Ishikawa (cell line): ENCODE measurements around the gene ALX3.

ENCODE experiments used
- CEBPB ChIP-seq: IDR thresholded peaks from 2 replicates; pipeline ENCODE4 v1.6.1; 2012
- CREB1 ChIP-seq: IDR thresholded peaks from 2 replicates; pipeline ENCODE4 v1.6.1; 2012; ENCODE audit warnings: low read depth
- EGR1 ChIP-seq: IDR thresholded peaks from 2 replicates; pipeline ENCODE4 v1.6.1; 2012
- EP300 ChIP-seq: IDR thresholded peaks from 2 replicates; pipeline ENCODE4 v1.6.1; 2012; ENCODE audit warnings: borderline replicate concordance
- FOXM1 ChIP-seq: IDR thresholded peaks from 2 replicates; pipeline ENCODE4 v1.6.1; 2012; ENCODE audit warnings: low read depth, borderline replicate concordance
- MAX ChIP-seq: IDR thresholded peaks from 2 replicates; pipeline ENCODE4 v1.6.1; 2012
- NFIC ChIP-seq: IDR thresholded peaks from 2 replicates; pipeline ENCODE4 v1.6.1; 2012
- RAD21 ChIP-seq: IDR thresholded peaks from 2 replicates; pipeline ENCODE4 v1.6.1; 2012; ENCODE audit warnings: low read depth
- REST ChIP-seq: IDR thresholded peaks from 2 replicates; pipeline ENCODE4 v1.6.1; 2012; ENCODE audit warnings: low read depth, mild to moderate bottlenecking
- TAF1 ChIP-seq: IDR thresholded peaks from 2 replicates; pipeline ENCODE4 v1.6.1; 2012; ENCODE audit warnings: low read depth, mild to moderate bottlenecking
- TCF12 ChIP-seq: IDR thresholded peaks from 2 replicates; pipeline ENCODE4 v1.6.1; 2012; ENCODE audit warnings: low read depth
- TEAD4 ChIP-seq: IDR thresholded peaks from 2 replicates; pipeline ENCODE4 v1.6.1; 2012
- USF1 ChIP-seq: IDR thresholded peaks from 2 replicates; pipeline ENCODE4 v1.6.1; 2012
- YY1 ChIP-seq: IDR thresholded peaks from 2 replicates; pipeline ENCODE4 v1.6.1; 2012; ENCODE audit warnings: low read depth
- ZBTB7A ChIP-seq: IDR thresholded peaks from 2 replicates; pipeline ENCODE4 v1.6.1; 2012; ENCODE audit warnings: low read depth

ALX3 gene

GRCh38 chr1:110070671-110071242, at the start of gene ALX3:
Gene ALX3, minus strand, starts transcription at chr1:110070672. Its CDS starts 60 bp downstream, at chr1:110070612.
- TF ChIP-seq EGR1 = no peak
- TF ChIP-seq CEBPB = no peak
- no peak for TF ChIP-seq TCF12
- TF ChIP-seq ZBTB7A = no peak
- TF ChIP-seq REST = no peak
- no peak for TF ChIP-seq TAF1
- TF ChIP-seq RAD21 = no peak
- no peak for TF ChIP-seq FOXM1
- TF ChIP-seq MAX = no peak
- TF ChIP-seq EP300 = no peak
- no peak for TF ChIP-seq TEAD4
- no peak for TF ChIP-seq NFIC
- no peak for TF ChIP-seq USF1
- TF ChIP-seq YY1 = no peak
- no peak for TF ChIP-seq CREB1

GRCh38 chr1:110119843-110120242, 49.4 kb upstream of the ALX3 start:
- TF ChIP-seq YY1 (no peak), REST (peak; percentile 43; the same call in 1 of the 2 replicates)

GRCh38 chr1:110118636-110119396, 48.3 kb upstream of the ALX3 start:
- TF ChIP-seq CEBPB (no peak), EGR1 (no peak), FOXM1 (no peak), EP300 (no peak), NFIC (no peak), MAX (no peak), TAF1 (no peak), YY1 (no peak), RAD21 (no peak), CREB1 (no peak)

GRCh38 chr1:110114784-110115183, 44.3 kb upstream of the ALX3 start:
- TF ChIP-seq RAD21 = no peak
- TF ChIP-seq ZBTB7A = no peak
- no peak for TF ChIP-seq TEAD4
- no peak for TF ChIP-seq YY1
- no peak for TF ChIP-seq NFIC
- no peak for TF ChIP-seq CREB1
- no peak for TF ChIP-seq EGR1
- TF ChIP-seq USF1 = no peak
- no peak for TF ChIP-seq CEBPB
- TF ChIP-seq REST = no peak
- no peak for TF ChIP-seq TAF1
- no peak for TF ChIP-seq TCF12
- TF ChIP-seq EP300 = no peak
- TF ChIP-seq MAX = no peak
- no peak for TF ChIP-seq FOXM1
